ENCODE measurements around the gene PC.

PC gene

GRCh38 chr11:66951135-66951534, 7.0 kb downstream of the PC start:
- DNase-seq = no peak

DNA sequence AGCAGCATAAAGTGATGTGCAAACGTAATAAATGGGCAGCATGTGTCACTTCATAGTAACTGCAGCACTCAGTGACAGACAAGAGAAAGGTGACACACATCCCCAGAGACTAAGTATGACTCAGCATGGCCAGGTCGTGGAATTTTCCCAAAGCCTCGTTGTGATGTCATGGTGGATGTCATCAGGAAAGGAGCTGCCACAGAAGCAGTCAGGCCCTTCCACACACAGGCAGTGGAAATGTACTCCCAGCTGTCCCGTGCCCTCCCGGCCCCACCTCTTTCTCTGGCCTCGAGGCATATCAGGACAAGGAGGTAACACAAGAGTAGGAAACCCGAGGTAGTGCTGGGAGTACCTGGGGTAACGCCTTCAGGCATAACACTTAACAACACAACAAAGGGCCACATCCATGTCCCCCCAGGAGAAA, 8.1 kb downstream of the PC start:
- peak; percentile 16 to 23 for DNase-seq

DNA sequence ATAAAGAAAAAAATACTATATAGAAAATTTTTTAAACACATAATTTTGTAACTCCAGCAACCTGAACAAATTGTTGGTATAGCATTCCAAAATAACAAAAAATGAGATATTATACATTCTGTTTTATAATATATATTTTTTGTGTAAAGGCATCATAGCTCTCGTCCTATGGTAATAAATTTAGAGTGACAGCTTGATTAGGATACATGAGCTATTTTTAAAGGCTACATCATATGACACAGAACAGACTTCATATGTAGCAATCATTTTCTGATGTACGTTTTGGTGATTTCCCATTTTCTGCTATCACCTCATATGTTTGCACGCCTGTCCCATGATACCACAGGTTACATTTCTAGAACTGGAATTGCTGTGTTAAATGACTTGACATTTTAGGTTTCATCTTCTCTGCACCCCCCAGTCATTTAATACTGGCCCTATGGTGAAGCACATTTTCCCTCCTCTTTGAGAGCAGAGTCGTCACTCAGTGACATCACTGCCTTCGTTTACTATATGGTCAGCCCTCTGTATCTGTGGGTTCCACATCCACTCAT, 19.5 kb downstream of the PC start:
- DNase-seq = no peak

DNA sequence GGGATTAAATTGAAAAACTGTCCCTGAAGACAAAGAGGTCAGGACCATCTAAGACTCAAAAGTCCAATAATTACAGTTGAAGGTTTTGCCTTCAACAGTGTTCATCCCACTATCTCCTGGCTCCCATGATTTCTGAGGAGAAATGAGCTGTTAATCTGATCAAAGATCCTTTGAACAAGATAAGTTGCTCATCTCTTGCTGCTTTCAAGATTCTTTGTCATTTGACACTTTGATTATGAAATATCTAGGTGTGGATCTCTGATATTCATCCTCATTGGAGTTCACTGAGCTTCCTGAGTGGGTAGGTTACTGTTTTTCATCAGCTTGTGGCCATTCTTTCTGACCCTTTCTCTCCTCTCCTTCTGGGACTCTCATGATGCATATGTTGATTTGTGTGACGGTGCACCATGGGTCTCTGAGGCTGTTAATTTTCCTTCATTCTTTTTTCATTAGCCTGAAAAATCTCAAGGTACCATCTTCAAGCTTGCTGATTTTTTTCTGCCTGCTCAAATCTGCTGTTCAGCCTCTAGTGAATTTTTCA, 20.9 kb downstream of the PC start:
- no peak for DNase-seq

- no peak for DNase-seq
These were observed 21.9 kb downstream of the PC start for GRCh38 chr11:66936311-66936711.

- DNase-seq = no peak
These were observed 23.0 kb downstream of the PC start for GRCh38 chr11:66934950-66935779.

DNA sequence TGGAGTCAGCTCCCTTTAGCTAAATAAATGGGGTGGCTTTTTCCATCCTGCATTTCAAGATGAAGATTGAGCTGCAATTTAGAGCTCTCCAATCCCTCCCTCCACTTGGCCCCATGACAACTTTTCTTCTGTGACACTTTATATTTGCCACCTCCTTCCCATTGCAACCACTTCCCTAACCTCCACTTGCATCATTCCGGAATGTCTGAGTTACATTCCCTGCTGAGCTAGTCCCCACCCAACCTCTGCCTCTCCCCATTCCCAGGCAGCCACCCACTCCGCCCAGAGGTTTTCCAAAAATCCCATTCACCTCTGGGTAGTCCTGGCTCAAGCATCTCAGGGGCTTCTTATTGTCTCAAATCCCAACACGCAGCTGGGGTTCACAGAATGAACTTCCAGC, 24.7 kb downstream of the PC start:
- DNase-seq = no peak

DNA sequence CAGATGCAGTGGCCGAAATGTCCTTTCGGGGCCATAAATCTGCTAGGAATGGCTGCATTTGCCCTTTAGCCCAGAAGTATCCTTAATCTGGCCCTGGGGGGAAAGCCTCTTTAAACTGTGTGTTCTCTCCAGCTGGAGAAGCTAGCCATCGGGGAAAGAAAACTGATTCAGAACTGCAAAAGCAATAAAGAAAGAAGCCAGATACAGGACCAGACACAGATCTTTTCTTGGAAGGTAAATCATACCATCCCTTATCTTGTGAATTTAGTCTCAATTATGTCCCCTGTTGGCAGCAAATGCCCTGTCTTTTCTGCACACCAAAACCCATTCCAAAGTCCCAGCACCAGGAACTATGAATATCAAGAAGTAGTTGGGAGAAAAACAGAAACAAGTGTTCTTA, 25.6 kb downstream of the PC start:
- no peak for DNase-seq

GRCh38 chr11:66929753-66930152, 28.4 kb downstream of the PC start:
- DNase-seq = no peak

DNA sequence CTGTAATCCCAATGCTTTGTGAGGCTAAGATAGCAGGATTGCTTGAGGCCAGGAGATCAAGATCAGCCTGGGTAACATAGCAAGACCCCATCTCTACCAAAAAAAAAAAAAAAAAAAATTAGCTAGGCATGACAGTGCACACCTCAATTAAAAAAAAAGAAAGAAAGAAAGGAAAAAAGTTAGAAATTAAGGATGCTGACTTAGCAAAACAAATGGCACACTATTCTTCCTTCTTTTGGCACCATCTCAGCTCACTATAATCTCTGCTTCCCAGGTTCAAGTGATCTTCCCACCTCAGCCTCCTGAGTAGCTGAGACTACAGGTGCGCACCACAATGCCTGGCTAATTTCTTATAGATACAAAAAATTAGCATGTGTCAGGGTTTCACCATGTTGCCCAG, 33.9 kb downstream of the PC start:
- no peak for DNase-seq

- DNase-seq = no peak
These were observed 35.6 kb downstream of the PC start for GRCh38 chr11:66922551-66922950.

DNA sequence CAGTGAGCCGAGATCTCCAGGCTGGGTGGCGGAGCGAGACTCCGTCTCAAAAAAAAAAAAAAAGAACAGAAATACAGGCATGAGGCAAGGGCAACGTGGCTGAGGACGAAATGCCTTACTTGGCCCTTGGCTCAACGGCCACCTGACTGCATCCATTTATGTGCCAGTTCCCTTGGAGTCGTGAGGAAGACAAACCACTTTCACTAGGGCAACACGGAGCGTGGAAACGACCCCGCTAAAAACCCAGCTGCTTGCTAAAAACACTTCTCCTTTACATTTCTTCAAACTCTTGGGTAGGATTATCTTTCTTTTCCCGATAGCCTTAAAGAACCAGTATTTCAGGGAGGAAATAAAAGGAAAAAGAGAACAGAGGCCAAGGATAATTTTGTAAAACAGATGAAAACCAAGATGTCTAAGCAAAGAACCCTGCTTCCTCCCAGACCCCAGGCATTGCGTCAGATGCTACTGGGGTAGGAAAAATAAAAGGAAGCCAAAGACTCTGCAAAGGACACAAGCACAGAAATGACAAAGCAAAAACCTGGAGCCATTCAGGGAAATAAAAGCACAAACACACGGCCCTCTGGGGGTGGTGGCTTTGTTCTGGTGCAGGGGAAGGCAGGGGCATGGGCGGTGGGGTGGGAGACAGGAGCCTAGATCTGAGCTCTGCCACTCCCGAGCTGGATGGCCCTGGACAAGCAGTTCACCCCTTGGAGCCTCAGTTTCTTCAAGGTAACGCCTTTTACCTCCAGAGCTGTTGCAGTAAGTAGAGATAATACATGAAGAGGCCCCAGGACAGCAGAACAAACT, 37.0 kb downstream of the PC start:
- no peak for DNase-seq

DNA sequence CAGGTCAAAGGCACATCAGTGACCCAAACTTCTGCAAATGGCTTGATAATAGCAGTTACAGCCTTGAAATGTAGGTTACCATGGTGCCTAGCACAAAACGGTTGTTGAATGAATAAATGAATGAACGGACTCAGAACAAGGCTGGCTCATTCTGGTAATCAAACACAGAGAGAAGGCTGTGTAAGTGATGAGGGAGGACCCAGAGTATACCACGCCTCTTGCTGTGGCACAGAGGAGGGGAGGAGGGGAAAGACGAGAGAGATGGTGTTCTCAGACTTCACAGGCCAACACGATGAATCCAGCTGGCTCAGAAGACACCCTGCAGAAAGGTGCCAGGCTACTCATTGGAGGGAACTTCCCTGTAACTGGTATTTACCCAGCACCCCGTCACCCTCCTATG, 38.3 kb downstream of the PC start:
- DNase-seq = no peak

DNA sequence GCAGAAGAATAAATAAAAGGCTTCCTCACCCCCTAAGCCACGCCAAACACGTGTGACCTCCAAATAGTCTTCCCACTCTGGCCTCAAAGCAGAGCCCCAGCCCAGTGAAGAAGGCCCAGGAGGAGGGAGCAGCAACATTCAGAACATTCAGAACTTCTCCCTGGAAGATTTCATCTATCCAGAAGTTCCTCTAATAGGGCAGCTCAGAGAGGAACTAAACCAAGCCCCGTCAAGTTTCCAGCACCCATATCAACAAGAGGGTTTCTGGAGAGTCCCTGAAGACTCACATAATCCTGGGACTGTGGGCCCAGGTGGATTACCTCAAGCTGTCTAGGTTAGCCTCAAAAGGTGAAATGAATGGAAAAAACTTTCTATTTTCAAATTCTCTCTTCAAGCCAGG, 39.4 kb downstream of the PC start:
- no peak for DNase-seq

DNA sequence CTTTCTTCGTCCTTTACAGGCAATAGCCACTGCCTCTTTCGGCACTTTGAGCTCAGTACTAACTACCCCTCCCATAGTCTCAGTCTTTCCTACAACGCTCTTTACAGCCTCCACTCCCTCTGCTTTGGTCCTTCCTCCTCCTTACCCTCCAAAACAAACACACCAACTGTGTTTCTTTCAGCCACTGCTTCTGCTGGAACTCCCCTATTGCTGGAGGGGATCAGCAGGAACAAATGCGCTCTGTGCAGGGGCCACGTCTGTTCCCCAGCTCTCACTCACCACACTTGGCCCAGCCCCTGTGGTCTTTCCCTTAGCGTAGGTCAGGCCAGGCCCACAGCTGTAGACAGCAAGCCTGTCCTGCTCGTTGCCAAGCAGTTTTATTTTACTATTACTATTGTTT, 42.3 kb downstream of the PC start:
- no peak for DNase-seq

GRCh38 chr11:66915046-66915832, 42.9 kb downstream of the PC start:
- no peak for DNase-seq

DNA sequence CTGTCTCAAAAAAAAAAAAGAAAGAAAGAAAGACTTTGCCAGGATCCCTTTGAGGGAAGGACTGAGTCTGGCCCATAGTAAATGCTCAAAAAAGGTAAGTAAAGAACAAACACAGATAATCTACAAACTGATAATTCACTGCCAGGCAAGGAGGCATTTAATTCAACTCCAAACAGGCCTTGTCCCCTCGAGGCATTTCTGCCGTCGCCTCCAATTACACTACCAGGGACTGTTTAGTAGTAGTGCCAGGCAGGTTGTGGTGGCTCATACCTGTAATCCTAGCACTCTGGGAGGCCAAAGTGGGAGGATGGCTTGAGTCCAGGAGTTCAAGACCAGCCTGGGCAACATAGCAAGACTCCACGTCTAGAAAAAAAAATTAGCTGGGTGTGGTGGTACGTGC, 43.7 kb downstream of the PC start:
- no peak for DNase-seq

GRCh38 chr11:66912911-66913310, 45.3 kb downstream of the PC start:
- no peak for DNase-seq

- DNase-seq = no peak
These were observed 45.8 kb downstream of the PC start for GRCh38 chr11:66912361-66912760.

GRCh38 chr11:66910669-66911068, 47.5 kb downstream of the PC start:
- no peak for DNase-seq

DNA sequence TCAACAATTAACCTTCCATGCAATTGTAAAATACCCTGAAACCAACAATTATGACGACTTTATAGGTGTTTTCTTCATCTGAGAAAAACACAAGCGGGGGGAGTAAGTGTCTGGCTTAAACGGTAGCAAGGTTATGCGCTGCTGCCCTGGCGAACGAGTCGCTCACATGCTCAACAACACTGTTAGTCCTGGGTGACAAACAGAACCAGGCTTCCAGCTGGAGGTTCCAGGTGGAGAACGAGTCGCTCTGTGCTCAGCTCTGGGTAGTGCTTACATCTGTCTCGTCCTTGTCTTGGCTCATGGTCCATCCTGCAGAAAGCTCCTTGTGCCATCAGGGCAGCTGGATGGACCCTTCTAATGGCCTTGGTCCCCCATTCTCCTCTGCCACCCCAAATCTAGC, 48.2 kb downstream of the PC start:
- no peak for DNase-seq

GRCh38 chr11:66909181-66909580, 49.0 kb downstream of the PC start:
- no peak for DNase-seq

All from stimulated activated CD4-positive, alpha-beta T cell treated with anti-CD3 and anti-CD28 coated beads, Interleukin-2, amount 100 ng/mL, for 48 hours (primary cell).